ENCODE data around the gene CPT1C. TPM values are rescaled to one million over a fixed set of nuclear protein-coding genes. Genes with fewer than 3 reads are reported as not detected.

Gene CPT1C
- polyA plus RNA-seq, 2 of the 4 experiments (the other 2 are of a cell fraction) = 8.5 to 15.4 TPM

DNA sequence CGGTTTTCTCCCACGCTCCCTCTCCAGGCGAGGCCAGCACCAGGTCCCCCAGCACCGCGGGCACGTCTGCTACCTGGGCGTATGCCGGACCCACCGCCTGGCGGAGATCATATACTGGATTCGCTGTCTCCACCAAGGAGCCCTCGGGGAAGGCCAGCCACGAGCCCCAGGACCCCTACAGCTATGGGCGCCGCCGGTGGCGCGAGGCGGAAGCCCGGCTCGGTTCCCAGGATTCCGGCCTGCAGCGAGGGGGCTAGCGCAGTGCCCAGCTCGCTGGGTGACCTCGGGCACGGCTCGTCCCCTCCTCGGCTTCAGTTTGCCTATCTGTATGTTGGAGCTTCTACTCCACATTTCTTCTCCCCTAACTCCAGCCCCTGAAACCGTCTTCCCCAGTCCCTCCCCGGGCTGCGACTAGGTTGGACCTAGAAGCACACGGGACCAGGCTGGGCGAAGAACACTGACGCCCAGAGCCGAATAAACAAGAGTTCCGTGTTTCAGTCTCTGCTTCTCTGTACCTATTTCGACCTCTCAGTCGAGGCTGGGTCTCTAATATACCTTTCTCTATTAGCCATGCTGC lies 749 bp upstream of the CPT1C start:
- ChIA-PET POLR2A (interaction anchor here (0.8 kb wide), 1 partner anchor 14 kb away, joined by 3 read pairs; no protein-coding TSS in a partner anchor), CTCF (interaction anchor here (0.6 to 3.4 kb wide), 6 partner anchors 9 to 18 kb away, joined by 3 to 11 read pairs (median 4); no protein-coding TSS in a partner anchor)
- Histone ChIP-seq H3K27ac (no peak overlapping the region), H3K4me1 (0 out of 3 replicates have a peak, but pooled peaks cover 9% of the 10 kb centered on the region), H3K4me2 (no peak overlapping the region), H3K9me3 (no peaks in the 10 kb centered on the region), H3K4me3 (no peak overlapping the region)
- ATAC-seq = peak in 1 of 2 experiments; percentile 0; a peak in 2 of 6 replicates
- no peak for FAIRE-seq
- DNase-seq (ENCODE audit: low read depth in 1 of 2, low spot score in 1 of 2) = no peak
- WGBS (ENCODE audit: missing lambda C conversion rate) = 94% methylated on average over 39 of the region's 39 CpGs
- TF ChIP-seq EP300 (IDR thresholded peaks at IDR 0.05) = 0 out of 5 replicates have a peak, but pooled peaks of 1 of the 2 experiments have one; percentile 16
- TF ChIP-seq MAFK (IDR thresholded peaks at IDR 0.05; ENCODE audit: partially characterized antibody) = no peak

- H3K4me2 ChIP-seq = no peak overlapping the region
- 89% methylated on average over 37 of the region's 39 CpGs for WGBS (ENCODE audit: missing lambda C conversion rate)
- ChIA-PET CTCF (interaction anchor here (1.0 to 3.6 kb wide), 4 partner anchors 7 to 19 kb away, joined by 3 to 22 read pairs (median 8); no protein-coding TSS in a partner anchor), POLR2A (interaction anchor here (0.6 kb wide), 1 partner anchor 167 kb away, joined by 7 read pairs; no protein-coding TSS in a partner anchor)
- H3K4me3 ChIP-seq = no peak overlapping the region
- no peak for TF ChIP-seq HEYL (CRISPR knock-in tag; IDR thresholded peaks at IDR 0.05)
- H3K4me1 ChIP-seq = 0 out of 3 replicates have a peak, but pooled peaks cover 6% of the 10 kb centered on the region
- FAIRE-seq (no peak), DNase-seq (ENCODE audit: low read depth in 1 of 2, low spot score in 1 of 2) (no peak), ATAC-seq (peak; percentile 9 to 15; a peak in 4 of 6 replicates)
- no peaks in the 10 kb centered on the region for H3K9me3 ChIP-seq
- no peak overlapping the region for H3K27ac ChIP-seq
These were observed 579 bp downstream of the CPT1C start for GRCh38 chr19:49691243-49692146.

- Histone ChIP-seq H3K4me2 (no peak overlapping the region), H3K4me1 (0 out of 3 replicates have a peak, but pooled peaks cover 3% of the 10 kb centered on the region), H3K4me3 (no peak overlapping the region), H3K27ac (no peak overlapping the region), H3K9me3 (no peaks in the 10 kb centered on the region)
- WGBS (ENCODE audit: missing lambda C conversion rate) = 90% methylated on average over 16 of the region's 16 CpGs
- CTCF ChIA-PET = interaction anchor here (0.6 to 3.6 kb wide), 6 partner anchors 8 to 699 kb away, joined by 3 to 22 read pairs (median 6); partner anchors contain the start of gene GYS1
- ATAC-seq (peak; percentile 6 to 7; a peak in 3 of 6 replicates), DNase-seq (ENCODE audit: low read depth in 1 of 2, low spot score in 1 of 2) (no peak), FAIRE-seq (no peak)
- POLR2A ChIA-PET = interaction anchor here (0.6 kb wide), 1 partner anchor 167 kb away, joined by 7 read pairs; no protein-coding TSS in a partner anchor
- TF ChIP-seq RCOR1 (IDR thresholded peaks at IDR 0.05; ENCODE audit: low read depth, low read length) (no peak), ZFP36 (IDR thresholded peaks at IDR 0.05; ENCODE audit: borderline replicate concordance, partially characterized antibody) (no peak), FOSB (CRISPR knock-in tag; IDR thresholded peaks at IDR 0.05) (no peak)
These were observed 1.2 kb downstream of the CPT1C start for GRCh38 chr19:49692147-49692506.

GRCh38 chr19:49696115-49696514 lies 5.2 kb downstream of the CPT1C start:
- ATAC-seq (no peak), FAIRE-seq (no peak), DNase-seq (ENCODE audit: low read depth in 1 of 2, low spot score in 1 of 2) (no peak)
- WGBS (ENCODE audit: missing lambda C conversion rate) = 84% methylated on average over 6 of the region's 6 CpGs
- CTCF ChIA-PET = interaction anchor here (0.6 to 4.9 kb wide), 9 partner anchors 10 to 146 kb away, joined by 3 to 42 read pairs (median 4); partner anchors contain the start of gene PRMT1
- TF ChIP-seq TFCP2L1 (CRISPR knock-in tag; IDR thresholded peaks at IDR 0.05) (no peak), ZSCAN20 (CRISPR knock-in tag; IDR thresholded peaks at IDR 0.05) (no peak), ZFP36 (IDR thresholded peaks at IDR 0.05; ENCODE audit: borderline replicate concordance, partially characterized antibody) (no peak), E2F6 (IDR thresholded peaks at IDR 0.05; ENCODE audit: borderline replicate concordance, low read depth) (no peak), CBX8 (IDR thresholded peaks at IDR 0.05) (no peak), MAZ (IDR thresholded peaks at IDR 0.05; ENCODE audit: borderline replicate concordance, low read depth, low read length) (no peak), POLR2AphosphoS2 (conservative IDR thresholded peaks at IDR 0.05; ENCODE audit: low read length) (no peak), HOXB5 (CRISPR knock-in tag; IDR thresholded peaks at IDR 0.05) (no peak), NPAS2 (CRISPR knock-in tag; IDR thresholded peaks at IDR 0.05; ENCODE audit: borderline replicate concordance) (no peak), BHLHE40 (IDR thresholded peaks at IDR 0.05; ENCODE audit: low read depth, low read length) (no peak), POLR2A (IDR thresholded peaks at IDR 0.05; ENCODE audit: low read length) (no peak)
- TF ChIP-seq, protein P1, sequence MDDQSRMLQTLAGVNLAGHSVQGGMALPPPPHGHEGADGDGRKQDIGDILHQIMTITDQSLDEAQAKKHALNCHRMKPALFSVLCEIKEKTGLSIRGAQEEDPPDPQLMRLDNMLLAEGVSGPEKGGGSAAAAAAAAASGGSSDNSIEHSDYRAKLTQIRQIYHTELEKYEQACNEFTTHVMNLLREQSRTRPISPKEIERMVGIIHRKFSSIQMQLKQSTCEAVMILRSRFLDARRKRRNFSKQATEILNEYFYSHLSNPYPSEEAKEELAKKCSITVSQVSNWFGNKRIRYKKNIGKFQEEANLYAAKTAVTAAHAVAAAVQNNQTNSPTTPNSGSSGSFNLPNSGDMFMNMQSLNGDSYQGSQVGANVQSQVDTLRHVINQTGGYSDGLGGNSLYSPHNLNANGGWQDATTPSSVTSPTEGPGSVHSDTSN (IDR thresholded peaks at IDR 0.05) = no peak
- TF ChIP-seq, protein P2, sequence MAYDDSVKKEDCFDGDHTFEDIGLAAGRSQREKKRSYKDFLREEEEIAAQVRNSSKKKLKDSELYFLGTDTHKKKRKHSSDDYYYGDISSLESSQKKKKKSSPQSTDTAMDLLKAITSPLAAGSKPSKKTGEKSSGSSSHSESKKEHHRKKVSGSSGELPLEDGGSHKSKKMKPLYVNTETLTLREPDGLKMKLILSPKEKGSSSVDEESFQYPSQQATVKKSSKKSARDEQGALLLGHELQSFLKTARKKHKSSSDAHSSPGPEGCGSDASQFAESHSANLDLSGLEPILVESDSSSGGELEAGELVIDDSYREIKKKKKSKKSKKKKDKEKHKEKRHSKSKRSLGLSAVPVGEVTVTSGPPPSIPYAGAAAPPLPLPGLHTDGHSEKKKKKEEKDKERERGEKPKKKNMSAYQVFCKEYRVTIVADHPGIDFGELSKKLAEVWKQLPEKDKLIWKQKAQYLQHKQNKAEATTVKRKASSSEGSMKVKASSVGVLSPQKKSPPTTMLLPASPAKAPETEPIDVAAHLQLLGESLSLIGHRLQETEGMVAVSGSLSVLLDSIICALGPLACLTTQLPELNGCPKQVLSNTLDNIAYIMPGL (CRISPR knock-in tag; IDR thresholded peaks at IDR 0.05; ENCODE audit: borderline replicate concordance) = no peak
- no peak overlapping the region for H3K4me2 ChIP-seq
- no peak overlapping the region for H3K4me3 ChIP-seq
- no peak overlapping the region for H3K27ac ChIP-seq
- peaks cover 2% of the 10 kb centered on the region; the same call in 1 of the 3 replicates for H3K4me1 ChIP-seq
- POLR2A ChIA-PET = interaction anchor here (0.6 kb wide), 2 partner anchors 69 to 332 kb away, joined by 4 to 5 read pairs; no protein-coding TSS in a partner anchor
- no peaks in the 10 kb centered on the region for H3K9me3 ChIP-seq
